Mesendoderm (in vitro differentiated cells): ENCODE measurements around the gene FAM53B.
A peak's percentile ranks its signal among the peaks of the same experiment; 100 is the strongest.

Experiments used
- DNase-seq: peaks from one replicate; pipeline ENCODE4 v3.0.0; 2013
- H2AK5ac ChIP-seq: 2 replicates; pipeline ENCODE4 v1.6.1; 2013; ENCODE audit warnings: low read length, inconsistent platforms
- H2BK120ac ChIP-seq: 2 replicates; pipeline ENCODE4 v1.6.1; 2013; ENCODE audit warnings: low read depth, mild to moderate bottlenecking, low read length, moderate library complexity, mixed read lengths
- H2BK15ac ChIP-seq: replicated peaks from 2 replicates; pipeline ENCODE4 v1.6.1; 2013; ENCODE audit warnings: low read depth, mild to moderate bottlenecking, moderate library complexity
- H2BK5ac ChIP-seq: 2 replicates; pipeline ENCODE4 v1.6.1; 2013; ENCODE audit warnings: low read length, inconsistent platforms
- H3K18ac ChIP-seq: 2 replicates; pipeline ENCODE4 v1.6.1; 2013; ENCODE audit warnings: mild to moderate bottlenecking, low read length, mixed read lengths
- H3K23ac ChIP-seq: one replicate; pipeline ENCODE4 v1.6.1; 2013; ENCODE audit warnings: low read length
- H3K27ac ChIP-seq: 2 replicates; pipeline ENCODE4 v1.5.1; 2013; ENCODE audit warnings: low read depth, mild to moderate bottlenecking, inconsistent platforms, low read length, moderate library complexity
- H3K27me3 ChIP-seq: 2 replicates; pipeline ENCODE4 v1.6.1; 2013; ENCODE audit warnings: low read length, control low read depth, mild to moderate bottlenecking, inconsistent platforms; ENCODE audit not compliant: insufficient read depth, poor library complexity
- H3K36me3 ChIP-seq: 2 replicates; pipeline ENCODE4 v1.6.1; 2013; ENCODE audit warnings: low read length, inconsistent platforms; ENCODE audit not compliant: control insufficient read depth, insufficient read depth
- H3K4ac ChIP-seq: one replicate; pipeline ENCODE4 v1.6.1; 2013; ENCODE audit warnings: low read depth, mild to moderate bottlenecking, low read length, moderate library complexity
- H3K4me1 ChIP-seq: 2 replicates; pipeline ENCODE4 v1.6.1; 2013; ENCODE audit warnings: low read depth, low read length, inconsistent platforms; ENCODE audit not compliant: control insufficient read depth
- H3K4me2 ChIP-seq: 2 replicates; pipeline ENCODE4 v1.6.1; 2013; ENCODE audit warnings: low read length
- H3K4me3 ChIP-seq: 2 replicates; pipeline ENCODE4 v1.5.1; 2013; ENCODE audit warnings: mild to moderate bottlenecking, low read length
- H3K56ac ChIP-seq: one replicate; pipeline ENCODE4 v1.6.1; 2013; ENCODE audit warnings: low read length
- H3K79me1 ChIP-seq: 2 replicates; pipeline ENCODE4 v1.6.1; 2013; ENCODE audit warnings: low read length, inconsistent platforms
- H3K79me2 ChIP-seq: 2 replicates; pipeline ENCODE4 v1.6.1; 2013; ENCODE audit warnings: mild to moderate bottlenecking, low read length; ENCODE audit not compliant: control insufficient read depth, insufficient read depth
- H3K9ac ChIP-seq: 2 replicates; pipeline ENCODE4 v1.6.1; 2013; ENCODE audit warnings: low read length, inconsistent platforms
- H4K5ac ChIP-seq: one replicate; pipeline ENCODE4 v1.6.1; 2013; ENCODE audit warnings: low read length
- H4K8ac ChIP-seq: one replicate; pipeline ENCODE4 v1.6.1; 2013; ENCODE audit warnings: low read depth, mild to moderate bottlenecking, control low read depth, low read length, moderate library complexity
- WGBS: extraction: QIAGEN DNeasy Blood & Tissue Kit; methylation state at CpG from one replicate; pipeline ENCODE4 v1.1.7; 2013; ENCODE audit warnings: low lambda C conversion rate, missing lambda C conversion rate; ENCODE audit not compliant: insufficient coverage; ENCODE audit errors: extremely low coverage; 5-methylcytosine and 5-hydroxymethylcytosine counted together

The FAM53B gene

GRCh38 chr10:124722798-124723783 lies 21.1 kb downstream of the FAM53B start:
- no peak overlapping the region for H3K4me2 ChIP-seq
- no peak overlapping the region for H2BK5ac ChIP-seq
- H4K5ac ChIP-seq: no peak overlapping the region
- H3K79me1 ChIP-seq: peaks cover 21% of the 10 kb centered on the region
- H3K79me2 ChIP-seq: peaks cover 3% of the 10 kb centered on the region
- H2BK120ac ChIP-seq: no peak overlapping the region
- H3K18ac ChIP-seq: no peak overlapping the region
- H3K27me3 ChIP-seq: no peaks in the 10 kb centered on the region
- no peak overlapping the region for H4K8ac ChIP-seq
- no peak overlapping the region for H3K23ac ChIP-seq
- H3K4ac ChIP-seq: no peak overlapping the region
- H3K9ac ChIP-seq: peak overlapping the region; percentile 14
- peak overlapping the region; percentile 25 for H3K56ac ChIP-seq
- H3K27ac ChIP-seq: peak overlapping the region; percentile 46
- peaks cover 14% of the 10 kb centered on the region for H3K4me1 ChIP-seq
- H2AK5ac ChIP-seq: no peak overlapping the region
- no peaks in the 10 kb centered on the region for H3K36me3 ChIP-seq
- H2BK15ac ChIP-seq: no peak overlapping the region
- peak; percentile 68 for DNase-seq
- H3K4me3 ChIP-seq: no peak overlapping the region
- WGBS: no CpG with 5 or more reads among the region's 8 CpGs

DNA sequence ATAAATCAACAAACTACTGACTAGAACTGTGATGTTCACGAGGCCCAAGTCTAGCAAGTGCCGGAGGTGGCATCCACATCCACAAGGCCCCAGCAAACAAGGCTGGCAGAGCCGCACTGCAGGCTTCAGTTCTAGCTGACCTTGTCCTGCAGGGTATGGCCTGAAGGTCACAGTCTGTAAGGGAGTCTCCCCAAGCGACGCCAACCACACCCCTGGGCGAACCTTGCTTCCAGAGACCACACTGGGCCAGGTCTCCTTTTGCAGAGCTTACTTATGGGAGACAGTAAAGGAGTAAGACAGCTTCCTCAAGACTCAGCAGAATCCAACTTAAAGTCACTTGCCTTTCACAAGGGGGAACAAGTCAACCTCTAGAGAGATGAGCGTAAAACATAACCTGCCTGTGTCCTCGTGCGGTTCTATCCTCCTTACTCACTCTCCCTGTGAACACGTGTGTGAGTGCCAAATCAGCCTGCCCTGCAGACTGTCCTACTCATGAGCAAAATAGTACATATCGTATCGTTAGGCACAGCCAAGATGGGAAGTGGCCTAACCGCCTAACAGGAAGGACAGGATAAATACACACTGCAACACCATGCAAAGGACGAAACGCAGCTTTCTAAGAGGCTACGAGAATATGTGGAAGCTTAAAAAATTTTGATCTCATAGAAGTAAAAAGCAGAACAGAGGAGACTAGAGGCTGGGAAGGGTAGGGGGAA lies 22.7 kb downstream of the FAM53B start:
- H3K4ac ChIP-seq: no peak overlapping the region
- H2AK5ac ChIP-seq: no peak overlapping the region
- H4K5ac ChIP-seq: no peak overlapping the region
- H3K27ac ChIP-seq: no peak overlapping the region
- H4K8ac ChIP-seq: no peak overlapping the region
- H3K18ac ChIP-seq: no peak overlapping the region
- no peak for DNase-seq
- H3K56ac ChIP-seq: no peak overlapping the region
- no peak overlapping the region for H3K4me3 ChIP-seq
- no peak overlapping the region for H2BK120ac ChIP-seq
- H3K79me1 ChIP-seq: peaks cover 21% of the 10 kb centered on the region
- no peaks in the 10 kb centered on the region for H3K36me3 ChIP-seq
- no CpG with 5 or more reads among the region's 16 CpGs for WGBS
- peaks cover 13% of the 10 kb centered on the region for H3K4me1 ChIP-seq
- H3K4me2 ChIP-seq: no peak overlapping the region
- H2BK15ac ChIP-seq: no peak overlapping the region
- no peak overlapping the region for H3K9ac ChIP-seq
- H3K27me3 ChIP-seq: no peaks in the 10 kb centered on the region
- H3K79me2 ChIP-seq: peaks cover 2% of the 10 kb centered on the region
- H2BK5ac ChIP-seq: no peak overlapping the region
- no peak overlapping the region for H3K23ac ChIP-seq

DNA sequence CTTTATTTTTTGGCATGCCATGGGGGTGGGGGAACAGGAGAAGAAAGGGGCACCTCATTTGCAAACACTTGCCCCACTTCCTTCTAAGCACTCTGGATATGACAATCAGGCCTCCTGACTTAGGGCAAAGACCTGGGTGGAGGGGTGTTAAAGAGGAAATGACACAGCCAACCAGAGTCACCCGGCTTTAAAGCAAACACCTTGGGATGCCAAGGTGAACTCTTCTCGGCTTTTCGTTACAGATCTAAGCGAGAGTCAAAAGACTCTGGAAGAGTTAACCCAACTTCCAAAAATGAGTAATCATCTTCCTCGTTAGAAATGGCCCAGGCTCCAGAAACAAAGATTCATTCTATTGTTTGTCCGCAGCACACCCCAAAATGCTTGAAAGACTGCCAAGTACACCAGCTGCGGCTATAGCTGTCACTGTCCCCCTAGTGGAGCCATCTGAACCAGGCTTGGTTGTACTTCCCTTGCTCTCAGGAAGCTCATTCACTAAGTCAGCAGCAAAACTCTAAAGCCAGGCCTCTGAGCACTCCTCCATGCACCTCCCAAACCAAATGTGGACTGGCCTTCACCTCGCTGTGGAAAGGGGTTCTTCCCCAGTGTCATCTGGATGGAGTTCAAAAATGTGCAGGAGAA lies 24.8 kb downstream of the FAM53B start:
- Histone ChIP-seq H3K4me2 (no peak overlapping the region), H3K4ac (no peak overlapping the region), H3K79me2 (peaks cover 2% of the 10 kb centered on the region), H2BK120ac (no peak overlapping the region), H3K27ac (no peak overlapping the region), H3K4me3 (no peak overlapping the region), H2BK15ac (no peak overlapping the region), H3K56ac (peak overlapping the region; percentile 38), H3K23ac (no peak overlapping the region), H2AK5ac (no peak overlapping the region), H3K79me1 (peaks cover 18% of the 10 kb centered on the region), H3K9ac (no peak overlapping the region), H3K36me3 (no peaks in the 10 kb centered on the region), H2BK5ac (no peak overlapping the region), H4K5ac (no peak overlapping the region), H3K27me3 (no peaks in the 10 kb centered on the region), H3K4me1 (peaks cover 13% of the 10 kb centered on the region), H4K8ac (no peak overlapping the region), H3K18ac (no peak overlapping the region)
- peak; percentile 63 for DNase-seq
- no CpG with 5 or more reads among the region's 8 CpGs for WGBS

GRCh38 chr10:124717911-124718741 lies 26.1 kb downstream of the FAM53B start:
- Histone ChIP-seq H2AK5ac (no peak overlapping the region), H2BK5ac (no peak overlapping the region), H2BK15ac (no peak overlapping the region), H4K8ac (no peak overlapping the region), H3K27ac (no peak overlapping the region), H3K56ac (no peak overlapping the region), H2BK120ac (no peak overlapping the region), H3K79me1 (peaks cover 17% of the 10 kb centered on the region), H3K4me2 (no peak overlapping the region), H3K4ac (no peak overlapping the region), H3K4me3 (no peak overlapping the region), H3K4me1 (peaks cover 11% of the 10 kb centered on the region), H3K18ac (no peak overlapping the region), H4K5ac (no peak overlapping the region), H3K79me2 (peaks cover 2% of the 10 kb centered on the region), H3K36me3 (no peaks in the 10 kb centered on the region), H3K23ac (no peak overlapping the region), H3K9ac (no peak overlapping the region), H3K27me3 (no peaks in the 10 kb centered on the region)
- WGBS: no CpG with 5 or more reads among the region's 12 CpGs
- no peak for DNase-seq

- Histone ChIP-seq H3K23ac (no peak overlapping the region), H3K27me3 (no peaks in the 10 kb centered on the region), H3K36me3 (no peaks in the 10 kb centered on the region), H3K79me2 (peaks cover 2% of the 10 kb centered on the region), H2BK15ac (no peak overlapping the region), H4K5ac (no peak overlapping the region), H4K8ac (no peak overlapping the region), H3K9ac (no peak overlapping the region), H2BK5ac (no peak overlapping the region), H3K4me1 (peaks cover 7% of the 10 kb centered on the region), H3K27ac (no peak overlapping the region), H3K4me3 (no peak overlapping the region), H3K56ac (no peak overlapping the region), H2BK120ac (no peak overlapping the region), H2AK5ac (no peak overlapping the region), H3K4me2 (no peak overlapping the region), H3K4ac (no peak overlapping the region), H3K18ac (no peak overlapping the region), H3K79me1 (peaks cover 25% of the 10 kb centered on the region)
- no peak for DNase-seq
- WGBS: no CpG with 5 or more reads among the region's 9 CpGs
These were observed 27.0 kb downstream of the FAM53B start for GRCh38 chr10:124717041-124717757.
